Activated naive CD4-positive, alpha-beta T cell treated with anti-CD3 and anti-CD28 coated beads, Interleukin-2, amount 50 U/mL, for 24 hours (primary cell): ENCODE measurements around the gene CNTNAP3.
"Not testable (repeated sequence)": the region's sequence is repeated elsewhere in the genome, so short reads cannot be mapped to it uniquely, and the experiment has no call there.

ENCODE experiments used
- H3K27ac Mint-ChIP-seq: one replicate; pipeline ENCODE4 v1.8.0; 2021; ENCODE audit warnings: mild to moderate bottlenecking, mixed read lengths
- H3K27me3 Mint-ChIP-seq: one replicate; pipeline ENCODE4 v1.8.0; 2021; ENCODE audit warnings: mixed read lengths
- H3K36me3 Mint-ChIP-seq: one replicate; pipeline ENCODE4 v1.8.0; 2021; ENCODE audit warnings: mixed read lengths
- H3K4me1 Mint-ChIP-seq: one replicate; pipeline ENCODE4 v1.8.0; 2021; ENCODE audit warnings: mixed read lengths
- H3K4me3 Mint-ChIP-seq: one replicate; pipeline ENCODE4 v1.8.0; 2021; ENCODE audit warnings: mild to moderate bottlenecking, mixed read lengths
- H3K9me3 Mint-ChIP-seq: one replicate; pipeline ENCODE4 v1.8.0; 2021; ENCODE audit warnings: mixed read lengths

The CNTNAP3 gene

DNA sequence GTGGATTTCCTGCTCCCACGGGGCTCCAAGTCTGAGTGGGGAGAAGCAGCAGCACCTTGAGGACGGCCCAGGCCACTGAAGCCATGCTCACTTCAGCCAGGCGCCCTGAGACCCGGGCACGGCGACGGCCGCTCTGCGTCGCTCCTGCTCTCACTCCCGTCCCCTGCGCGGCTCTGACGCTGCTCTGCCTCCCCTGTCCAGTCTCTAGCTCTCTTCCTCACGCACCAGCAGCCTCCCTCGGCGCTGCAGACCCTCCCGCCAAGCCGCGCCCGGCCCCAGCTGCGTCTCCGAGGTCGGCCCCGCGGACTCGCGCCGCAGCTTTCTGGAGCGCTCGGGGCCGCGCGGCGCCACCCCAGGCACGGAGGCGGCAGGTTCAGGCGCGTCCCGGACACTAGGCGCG is at the start of gene CNTNAP3:
CNTNAP3 (minus strand) TSS at position 188 of the 400 bp plus-strand sequence; CDS start at position 85, 103 bp downstream.
- H3K27ac Mint-ChIP-seq, H3K36me3 Mint-ChIP-seq, H3K4me3 Mint-ChIP-seq, H3K9me3 Mint-ChIP-seq, H3K4me1 Mint-ChIP-seq, H3K27me3 Mint-ChIP-seq: not testable (repeated sequence)

GRCh38 chr9:39279995-39280394 is 8.0 kb downstream of the CNTNAP3 start:
- H3K4me3 Mint-ChIP-seq, H3K9me3 Mint-ChIP-seq, H3K4me1 Mint-ChIP-seq, H3K27me3 Mint-ChIP-seq, H3K27ac Mint-ChIP-seq, H3K36me3 Mint-ChIP-seq: not testable (repeated sequence)

GRCh38 chr9:39242513-39242912 is 45.5 kb downstream of the CNTNAP3 start:
- not testable (repeated sequence) for H3K27ac Mint-ChIP-seq, H3K4me3 Mint-ChIP-seq, H3K9me3 Mint-ChIP-seq, H3K27me3 Mint-ChIP-seq, H3K4me1 Mint-ChIP-seq, H3K36me3 Mint-ChIP-seq

DNA sequence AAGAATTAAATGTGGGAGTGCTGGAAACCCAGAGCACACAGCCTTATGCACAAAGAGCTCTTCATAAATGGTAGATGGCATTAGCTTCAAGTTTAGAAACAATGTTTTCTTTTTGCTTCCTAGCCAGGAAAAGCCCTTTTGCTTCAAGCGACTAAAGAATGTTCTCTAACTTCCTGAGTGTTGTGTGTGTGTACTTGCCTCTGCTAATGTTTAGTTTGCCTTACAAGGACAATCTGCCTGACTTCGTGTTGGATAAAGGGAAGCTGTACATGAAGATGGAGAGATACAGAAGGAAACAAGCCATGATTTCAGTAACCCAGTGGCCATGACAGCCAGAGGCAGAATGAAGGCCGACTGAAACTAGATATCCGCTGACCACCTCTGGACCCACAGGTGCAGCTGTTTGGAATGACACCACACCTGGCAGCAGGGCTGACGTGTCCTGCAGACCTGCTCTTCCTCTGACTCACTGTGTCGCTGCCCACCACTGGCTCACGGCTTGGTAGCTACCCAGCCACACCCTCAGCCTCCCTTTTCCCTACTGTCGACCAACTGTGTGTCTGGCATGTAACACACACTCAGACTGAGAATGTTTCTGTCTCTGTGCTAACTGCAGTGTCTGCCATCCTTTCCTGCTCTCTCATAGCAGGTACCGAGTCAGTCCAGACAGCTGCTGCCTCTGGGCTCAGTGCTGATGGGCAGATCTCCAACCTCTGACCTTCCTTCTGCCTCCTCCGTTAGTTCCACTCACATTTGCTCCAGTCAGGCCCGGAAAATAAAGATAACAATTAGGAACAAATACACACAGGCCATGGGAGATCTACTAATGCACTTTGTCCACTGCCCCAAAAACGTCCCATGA is 55.6 kb downstream of the CNTNAP3 start:
- not testable (repeated sequence) for H3K36me3 Mint-ChIP-seq, H3K9me3 Mint-ChIP-seq, H3K4me3 Mint-ChIP-seq

DNA sequence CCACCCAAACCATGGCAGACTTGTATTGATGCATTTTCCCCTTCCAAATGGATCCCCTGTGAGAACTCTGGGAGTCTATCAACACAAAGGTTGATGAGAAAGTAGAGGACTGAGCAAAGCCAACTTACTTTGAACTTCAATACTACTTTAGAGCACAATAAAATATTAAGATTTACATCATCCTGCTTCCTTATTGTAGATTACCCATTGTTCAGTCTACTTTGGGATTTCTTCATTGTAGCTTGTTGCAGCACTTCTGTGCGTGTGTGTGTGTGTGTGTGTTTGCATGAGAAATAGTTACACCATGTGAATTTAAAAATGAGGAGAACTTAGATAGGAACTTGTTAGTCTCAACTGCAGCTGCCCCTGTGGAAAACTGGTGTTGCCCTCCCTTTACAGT is 72.0 kb downstream of the CNTNAP3 start:
- H3K27me3 Mint-ChIP-seq, H3K4me1 Mint-ChIP-seq, H3K27ac Mint-ChIP-seq, H3K36me3 Mint-ChIP-seq, H3K4me3 Mint-ChIP-seq, H3K9me3 Mint-ChIP-seq: not testable (repeated sequence)

More for the DNA sequence above, 55.6 kb downstream of the CNTNAP3 start:
- H3K4me1 Mint-ChIP-seq, H3K27ac Mint-ChIP-seq, H3K27me3 Mint-ChIP-seq: not testable (repeated sequence)

- H3K27me3 Mint-ChIP-seq, H3K4me3 Mint-ChIP-seq, H3K9me3 Mint-ChIP-seq, H3K27ac Mint-ChIP-seq, H3K36me3 Mint-ChIP-seq, H3K4me1 Mint-ChIP-seq: not testable (repeated sequence)
Observed at GRCh38 chr9:39209773-39210172, 78.2 kb downstream of the CNTNAP3 start.

DNA sequence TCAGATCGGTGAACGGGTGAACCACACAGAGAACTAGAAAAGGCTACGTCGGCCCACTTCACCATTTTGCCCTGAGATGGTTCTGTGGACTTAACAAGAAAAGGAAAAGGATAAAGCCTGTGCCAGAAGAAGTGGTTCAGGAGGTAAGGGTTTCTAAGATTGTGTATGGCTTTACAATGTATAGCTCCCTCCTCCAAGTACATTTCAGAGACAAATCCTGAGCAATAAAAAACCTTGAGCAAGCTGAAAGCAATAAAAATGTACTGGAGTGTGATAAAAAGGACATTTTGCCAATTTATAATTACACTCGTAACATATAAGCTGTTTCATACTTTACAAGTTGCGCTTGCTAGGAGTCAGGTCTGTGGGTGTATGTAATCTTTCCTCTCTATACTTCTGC is 81.3 kb downstream of the CNTNAP3 start:
- H3K4me1 Mint-ChIP-seq, H3K4me3 Mint-ChIP-seq, H3K27me3 Mint-ChIP-seq, H3K27ac Mint-ChIP-seq, H3K9me3 Mint-ChIP-seq, H3K36me3 Mint-ChIP-seq: not testable (repeated sequence)

GRCh38 chr9:39205842-39206241 is 82.1 kb downstream of the CNTNAP3 start:
- H3K27ac Mint-ChIP-seq, H3K4me1 Mint-ChIP-seq, H3K27me3 Mint-ChIP-seq, H3K4me3 Mint-ChIP-seq, H3K36me3 Mint-ChIP-seq, H3K9me3 Mint-ChIP-seq: not testable (repeated sequence)

DNA sequence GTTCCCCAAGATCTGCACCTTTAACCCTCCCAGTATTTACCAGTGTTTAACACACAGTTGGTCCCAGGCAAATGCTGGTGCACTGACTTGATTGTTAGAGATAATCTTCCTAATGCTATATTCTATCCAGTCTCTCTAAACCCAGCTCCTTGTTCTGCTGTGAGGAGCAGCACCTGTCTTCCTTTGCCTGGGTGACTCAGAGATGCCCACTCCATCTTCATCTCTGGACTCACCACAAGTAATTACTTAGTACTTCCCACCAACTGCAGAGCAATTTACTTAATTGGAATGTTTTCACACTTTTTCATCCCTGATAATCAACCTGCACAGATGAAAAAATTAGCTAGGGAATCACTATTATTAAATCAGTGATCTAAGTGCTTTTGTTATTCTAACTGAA is 87.6 kb downstream of the CNTNAP3 start:
- not testable (repeated sequence) for H3K4me1 Mint-ChIP-seq, H3K36me3 Mint-ChIP-seq, H3K9me3 Mint-ChIP-seq, H3K4me3 Mint-ChIP-seq, H3K27me3 Mint-ChIP-seq, H3K27ac Mint-ChIP-seq

DNA sequence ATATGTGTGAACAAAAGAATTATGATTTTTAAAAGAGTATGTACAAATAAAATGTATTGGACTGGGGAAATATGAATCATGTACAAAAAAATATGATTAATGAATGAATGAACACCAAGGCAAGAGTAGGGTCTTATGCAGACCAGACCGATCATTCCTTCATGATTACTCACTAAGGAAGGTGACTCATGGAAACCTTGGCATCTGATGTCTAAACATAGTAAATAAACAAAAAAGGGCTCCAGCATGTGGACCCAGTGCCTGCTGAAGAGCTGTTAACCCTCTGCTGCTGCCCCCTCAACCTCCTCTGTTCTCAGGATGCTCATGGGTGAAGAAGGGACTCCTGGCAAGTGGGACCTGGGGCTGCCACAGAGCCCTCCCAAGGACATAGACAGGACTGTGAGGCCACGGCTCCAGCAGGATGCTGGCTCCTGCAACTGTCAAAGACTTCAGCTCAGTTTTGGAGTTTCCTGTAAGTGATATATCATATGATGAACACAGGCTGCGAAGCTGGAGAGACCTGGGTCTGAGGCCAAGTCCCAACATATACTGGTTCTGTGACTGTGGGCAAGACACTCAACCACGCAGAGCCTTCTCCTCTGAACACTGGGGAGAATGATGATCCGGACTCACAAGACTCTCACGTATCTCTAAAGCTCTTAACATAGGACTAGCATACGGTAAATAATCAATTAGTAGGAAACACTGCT is 89.8 kb downstream of the CNTNAP3 start:
- H3K4me1 Mint-ChIP-seq, H3K4me3 Mint-ChIP-seq, H3K27me3 Mint-ChIP-seq, H3K36me3 Mint-ChIP-seq, H3K9me3 Mint-ChIP-seq, H3K27ac Mint-ChIP-seq: not testable (repeated sequence)

GRCh38 chr9:39171370-39171769 is 116.6 kb downstream of the CNTNAP3 start:
- not testable (repeated sequence) for H3K4me3 Mint-ChIP-seq

DNA sequence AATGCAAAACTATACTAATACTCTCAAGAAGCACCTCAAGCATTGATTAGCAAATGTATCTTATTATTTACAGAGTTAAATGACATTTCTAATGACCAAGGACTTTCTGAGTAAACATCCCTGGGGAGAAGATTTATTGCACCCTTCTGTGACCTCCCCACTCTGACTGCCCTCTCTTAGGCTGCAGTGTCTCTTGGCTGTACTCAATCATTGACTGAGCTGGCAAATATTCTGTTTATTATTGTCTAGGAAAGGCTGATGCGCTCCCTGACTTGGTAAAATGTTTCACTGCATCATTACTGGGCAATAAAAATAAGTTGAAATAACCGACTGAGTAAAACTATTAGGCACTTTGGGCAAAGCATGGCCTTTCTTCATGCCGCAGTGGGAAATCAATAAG is 130.3 kb downstream of the CNTNAP3 start:
- not testable (repeated sequence) for H3K4me3 Mint-ChIP-seq, H3K36me3 Mint-ChIP-seq, H3K9me3 Mint-ChIP-seq, H3K4me1 Mint-ChIP-seq, H3K27me3 Mint-ChIP-seq, H3K27ac Mint-ChIP-seq

More at GRCh38 chr9:39171370-39171769, 116.6 kb downstream of the CNTNAP3 start:
- not testable (repeated sequence) for H3K9me3 Mint-ChIP-seq, H3K27ac Mint-ChIP-seq, H3K27me3 Mint-ChIP-seq, H3K4me1 Mint-ChIP-seq, H3K36me3 Mint-ChIP-seq

GRCh38 chr9:39132826-39133552 is 155.0 kb downstream of the CNTNAP3 start:
- H3K4me3 Mint-ChIP-seq, H3K4me1 Mint-ChIP-seq, H3K36me3 Mint-ChIP-seq, H3K27me3 Mint-ChIP-seq, H3K9me3 Mint-ChIP-seq, H3K27ac Mint-ChIP-seq: not testable (repeated sequence)

DNA sequence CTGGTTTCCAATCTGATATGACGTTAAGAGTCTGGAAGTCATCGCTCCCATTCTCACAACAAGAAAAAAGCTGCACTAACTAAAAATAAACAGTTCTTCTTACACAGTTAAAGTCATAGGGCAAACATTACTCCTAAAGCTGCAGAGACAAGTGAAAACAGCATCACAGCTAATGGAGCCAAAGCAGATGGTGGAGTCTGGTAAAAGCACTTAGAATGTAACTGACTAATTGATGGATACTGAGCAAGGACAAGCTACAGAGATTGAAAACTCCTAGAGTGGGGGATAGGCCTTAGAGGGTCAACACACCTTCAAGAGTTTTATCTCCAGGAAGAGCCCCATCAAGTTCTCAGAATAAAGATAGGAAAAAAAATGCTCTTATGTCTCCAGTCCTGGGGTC is 166.6 kb downstream of the CNTNAP3 start:
- not testable (repeated sequence) for H3K27me3 Mint-ChIP-seq, H3K27ac Mint-ChIP-seq, H3K36me3 Mint-ChIP-seq, H3K4me3 Mint-ChIP-seq, H3K9me3 Mint-ChIP-seq, H3K4me1 Mint-ChIP-seq

- not testable (repeated sequence) for H3K4me1 Mint-ChIP-seq, H3K36me3 Mint-ChIP-seq, H3K4me3 Mint-ChIP-seq, H3K27ac Mint-ChIP-seq, H3K27me3 Mint-ChIP-seq, H3K9me3 Mint-ChIP-seq
Observed at GRCh38 chr9:39111746-39112145, 176.2 kb downstream of the CNTNAP3 start.

- no peak overlapping the region for H3K27ac Mint-ChIP-seq
- no peaks in the 10 kb centered on the region for H3K4me1 Mint-ChIP-seq
- H3K9me3 Mint-ChIP-seq, result no peaks in the 10 kb centered on the region
- no peaks in the 10 kb centered on the region for H3K36me3 Mint-ChIP-seq
- H3K27me3 Mint-ChIP-seq, result peaks cover 4% of the 10 kb centered on the region
- H3K4me3 Mint-ChIP-seq, result no peak overlapping the region
Observed at GRCh38 chr9:39108145-39108544, 179.8 kb downstream of the CNTNAP3 start.
